A549 (cell line): ENCODE data around the gene AFF1.

Source experiments
- BHLHE40 ChIP-seq: IDR thresholded peaks from 2 replicates; pipeline ENCODE4 v1.6.1; 2012; ENCODE audit warnings: low read depth, low read length, inconsistent platforms
- CTCF ChIP-seq: fragments of >200 bp; sonication (Bioruptor Twin); formaldehyde crosslinking; IDR thresholded peaks from 3 replicates; pipeline ENCODE4 v1.5.1; 2016
- JUNB ChIP-seq: fragments of >200 bp; sonication (Bioruptor Twin); formaldehyde crosslinking; IDR thresholded peaks from 2 replicates; pipeline ENCODE4 v1.6.1; 2016
- NR3C1 ChIP-seq: fragments of >200 bp; sonication (Bioruptor Twin); formaldehyde crosslinking; IDR thresholded peaks from 3 replicates; pipeline ENCODE4 v1.6.1; 2017
- ZSCAN20 ChIP-seq: fragments of 250-450 bp; sonication (Bioruptor Pico); IDR thresholded peaks from 2 replicates; pipeline ENCODE4 v1.8.0; 2022; ENCODE audit warnings: mild to moderate bottlenecking, moderate library complexity
- TF ChIP-seq, protein P1 (sequence below): fragments of 450-650 bp; IDR thresholded peaks from 2 replicates; pipeline ENCODE4 v1.6.1; 2014; ENCODE audit warnings: antibody characterized with exemption
- TF ChIP-seq, protein P2 (sequence below): IDR thresholded peaks from 2 replicates; pipeline ENCODE4 v1.6.1; 2012

DNA sequence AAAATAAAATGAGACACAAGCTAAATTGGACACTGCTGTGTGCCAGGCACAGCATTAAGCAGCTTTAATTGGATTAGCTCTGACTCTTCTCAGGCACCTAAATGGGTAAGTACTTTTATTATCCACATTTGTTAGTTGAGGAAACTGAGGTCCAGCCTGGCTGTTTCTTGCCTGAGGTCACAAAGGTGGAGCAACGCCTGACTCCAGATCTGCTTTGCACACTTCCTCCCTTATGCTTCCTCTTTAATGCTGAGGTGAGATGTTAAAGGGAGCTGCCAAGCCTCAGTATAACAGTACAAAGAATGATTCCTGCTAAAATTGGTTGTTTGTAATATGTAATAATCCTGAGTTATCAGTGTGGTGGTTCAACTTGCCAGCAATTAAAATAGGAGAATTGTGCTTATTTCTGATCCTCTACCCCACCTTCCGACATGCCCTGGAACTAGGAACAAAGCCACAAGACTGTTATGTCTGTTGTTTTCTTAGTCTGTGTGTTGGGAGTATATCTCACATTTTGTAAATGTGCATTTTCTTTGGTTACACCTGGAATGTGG, 74.4 kb downstream of the AFF1 start:
- TF ChIP-seq CTCF, result no peak
- TF ChIP-seq NR3C1, result no peak
- TF ChIP-seq JUNB, result no peak
- TF ChIP-seq BHLHE40, result no peak
- TF ChIP-seq ZSCAN20 (CRISPR knock-in tag), result no peak
- TF ChIP-seq, protein P1, sequence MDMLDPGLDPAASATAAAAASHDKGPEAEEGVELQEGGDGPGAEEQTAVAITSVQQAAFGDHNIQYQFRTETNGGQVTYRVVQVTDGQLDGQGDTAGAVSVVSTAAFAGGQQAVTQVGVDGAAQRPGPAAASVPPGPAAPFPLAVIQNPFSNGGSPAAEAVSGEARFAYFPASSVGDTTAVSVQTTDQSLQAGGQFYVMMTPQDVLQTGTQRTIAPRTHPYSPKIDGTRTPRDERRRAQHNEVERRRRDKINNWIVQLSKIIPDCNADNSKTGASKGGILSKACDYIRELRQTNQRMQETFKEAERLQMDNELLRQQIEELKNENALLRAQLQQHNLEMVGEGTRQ, result no peak
- TF ChIP-seq, protein P2, sequence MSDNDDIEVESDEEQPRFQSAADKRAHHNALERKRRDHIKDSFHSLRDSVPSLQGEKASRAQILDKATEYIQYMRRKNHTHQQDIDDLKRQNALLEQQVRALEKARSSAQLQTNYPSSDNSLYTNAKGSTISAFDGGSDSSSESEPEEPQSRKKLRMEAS, result no peak
